Ishikawa (cell line): Measurements from ENCODE around the gene CNTNAP2.

Experiments
- CEBPB ChIP-seq: IDR thresholded peaks from 2 replicates; pipeline ENCODE4 v1.6.1; 2012
- CREB1 ChIP-seq: IDR thresholded peaks from 2 replicates; pipeline ENCODE4 v1.6.1; 2012; ENCODE audit warnings: low read depth
- EGR1 ChIP-seq: IDR thresholded peaks from 2 replicates; pipeline ENCODE4 v1.6.1; 2012
- EP300 ChIP-seq: IDR thresholded peaks from 2 replicates; pipeline ENCODE4 v1.6.1; 2012; ENCODE audit warnings: borderline replicate concordance
- FOXM1 ChIP-seq: IDR thresholded peaks from 2 replicates; pipeline ENCODE4 v1.6.1; 2012; ENCODE audit warnings: low read depth, borderline replicate concordance
- MAX ChIP-seq: IDR thresholded peaks from 2 replicates; pipeline ENCODE4 v1.6.1; 2012
- NFIC ChIP-seq: IDR thresholded peaks from 2 replicates; pipeline ENCODE4 v1.6.1; 2012
- RAD21 ChIP-seq: IDR thresholded peaks from 2 replicates; pipeline ENCODE4 v1.6.1; 2012; ENCODE audit warnings: low read depth
- REST ChIP-seq: IDR thresholded peaks from 2 replicates; pipeline ENCODE4 v1.6.1; 2012; ENCODE audit warnings: low read depth, mild to moderate bottlenecking
- TAF1 ChIP-seq: IDR thresholded peaks from 2 replicates; pipeline ENCODE4 v1.6.1; 2012; ENCODE audit warnings: low read depth, mild to moderate bottlenecking
- TCF12 ChIP-seq: IDR thresholded peaks from 2 replicates; pipeline ENCODE4 v1.6.1; 2012; ENCODE audit warnings: low read depth
- TEAD4 ChIP-seq: IDR thresholded peaks from 2 replicates; pipeline ENCODE4 v1.6.1; 2012
- USF1 ChIP-seq: IDR thresholded peaks from 2 replicates; pipeline ENCODE4 v1.6.1; 2012
- YY1 ChIP-seq: IDR thresholded peaks from 2 replicates; pipeline ENCODE4 v1.6.1; 2012; ENCODE audit warnings: low read depth
- ZBTB7A ChIP-seq: IDR thresholded peaks from 2 replicates; pipeline ENCODE4 v1.6.1; 2012; ENCODE audit warnings: low read depth

CNTNAP2 gene

GRCh38 chr7:146636581-146636980 is 520.0 kb downstream of the CNTNAP2 start:
- no peak for TF ChIP-seq TCF12
- no peak for TF ChIP-seq EGR1
- no peak for TF ChIP-seq ZBTB7A
- no peak for TF ChIP-seq RAD21
- TF ChIP-seq TAF1: no peak
- no peak for TF ChIP-seq EP300
- TF ChIP-seq USF1: no peak
- TF ChIP-seq FOXM1: no peak
- no peak for TF ChIP-seq MAX
- no peak for TF ChIP-seq TEAD4
- no peak for TF ChIP-seq CREB1
- TF ChIP-seq REST: no peak
- no peak for TF ChIP-seq YY1
- TF ChIP-seq CEBPB: no peak
- TF ChIP-seq NFIC: no peak

GRCh38 chr7:146639291-146639690 is 522.7 kb downstream of the CNTNAP2 start:
- TF ChIP-seq TEAD4: no peak
- TF ChIP-seq MAX: no peak
- no peak for TF ChIP-seq TAF1
- TF ChIP-seq REST: no peak
- TF ChIP-seq EP300: no peak
- TF ChIP-seq EGR1: no peak
- TF ChIP-seq FOXM1: no peak
- TF ChIP-seq TCF12: no peak
- TF ChIP-seq ZBTB7A: no peak
- no peak for TF ChIP-seq CREB1
- TF ChIP-seq RAD21: no peak
- no peak for TF ChIP-seq YY1
- TF ChIP-seq USF1: no peak

- no peak for TF ChIP-seq REST
- TF ChIP-seq FOXM1: no peak
- TF ChIP-seq CEBPB: no peak
- no peak for TF ChIP-seq TEAD4
- no peak for TF ChIP-seq YY1
- TF ChIP-seq RAD21: no peak
- no peak for TF ChIP-seq TAF1
- TF ChIP-seq ZBTB7A: no peak
- TF ChIP-seq NFIC: no peak
- no peak for TF ChIP-seq EP300
- TF ChIP-seq CREB1: no peak
- no peak for TF ChIP-seq TCF12
- TF ChIP-seq MAX: no peak
- TF ChIP-seq USF1: no peak
- TF ChIP-seq EGR1: no peak
These were observed 524.9 kb downstream of the CNTNAP2 start for GRCh38 chr7:146641491-146641890.

- TF ChIP-seq RAD21 (no peak), NFIC (no peak), MAX (no peak), EGR1 (no peak), YY1 (no peak), FOXM1 (no peak), CREB1 (no peak), ZBTB7A (no peak), TCF12 (no peak), TAF1 (no peak)
These were observed 528.9 kb downstream of the CNTNAP2 start for GRCh38 chr7:146645383-146645976.
